Esophagus muscularis mucosa (tissue), 4 donors: ENCODE measurements around the gene KRT86. TPM values are rescaled to one million over a fixed set of nuclear protein-coding genes. Genes with fewer than 3 reads are reported as not detected.
A peak's percentile ranks its signal among the peaks of the same experiment; 100 is the strongest.
"Not testable (repeated sequence)": the region's sequence is repeated elsewhere in the genome, so short reads cannot be mapped to it uniquely, and the experiment has no call there.

Experiments
- DNase-seq: peaks from one replicate; pipeline ENCODE4 v3.0.0-alpha.2; 2017; ENCODE audit errors: extremely low spot score
- H3K27ac ChIP-seq, 4 donors: fragments of 200-600 bp; sonication (generic); replicated peaks in 1 of 4; 1 replicate in 3 of 4; 2 replicates in 1 of 4; pipeline ENCODE4 v1.5.1; 2016 to 2019; ENCODE audit warnings: mild to moderate bottlenecking in 1 of 4
- H3K27me3 ChIP-seq, 4 donors: fragments of 200-600 bp; sonication (generic); one replicate each; pipeline versions ENCODE4 v1.5.1 to v1.6.0; 2016 to 2019
- H3K36me3 ChIP-seq, 4 donors: fragments of 200-600 bp; sonication (generic); one replicate each; pipeline ENCODE4 v1.5.1; 2016 to 2019
- H3K4me1 ChIP-seq, 4 donors: fragments of 200-600 bp; sonication (generic); one replicate each; pipeline ENCODE4 v1.5.1; 2016 to 2019
- H3K4me3 ChIP-seq, 4 donors: fragments of 200-600 bp; sonication (generic); 1 replicate in 2 of 4; 2 replicates in 2 of 4; pipeline ENCODE4 v1.5.1; 2016 to 2019; ENCODE audit warnings: mild to moderate bottlenecking in 4 of 4, moderate library complexity in 1 of 4
- H3K9me3 ChIP-seq, 4 donors: fragments of 200-600 bp; sonication (generic); 1 replicate in 3 of 4; 2 replicates in 1 of 4; pipeline ENCODE4 v1.5.1; 2016 to 2019
- EP300 ChIP-seq: sonication (generic); formaldehyde crosslinking; IDR thresholded peaks from one replicate; pipeline ENCODE4 v1.6.1; 2017; ENCODE audit warnings: antibody characterized with exemption
- POLR2A ChIP-seq: fragments of 450-650 bp; IDR thresholded peaks from one replicate; pipeline ENCODE4 v1.6.1; 2017; ENCODE audit warnings: antibody characterized with exemption, moderate library complexity, mild to moderate bottlenecking, low read depth
- POLR2AphosphoS5 ChIP-seq, 2 donors: sonication (generic); formaldehyde crosslinking; IDR thresholded peaks; one replicate each; pipeline ENCODE4 v1.6.1; 2017; ENCODE audit warnings: antibody characterized with exemption in 2 of 2
- WGBS: methylation state at CpG from one replicate; pipeline ENCODE4 v1.1.5; 2018; 5-methylcytosine and 5-hydroxymethylcytosine counted together
- intact Hi-C: fragments of 100-400 bp; cut with DNase I; formaldehyde crosslinking; loops from one replicate; pipeline ENCODE4 v1.15.1; 2023
- total RNA-seq, 4 donors: library from RNA; depleted of rRNA; stranded (reverse); fragments of >200 nt; gene quantifications; one replicate each; pipeline versions ENCODE4 v1.1.0 to v1.2.1, GENCODE V29; 2016
- TF ChIP-seq, protein P1 (sequence below), 3 experiments: fragments of 200-600 bp in 2 of 3; fragments of 450-650 bp in 1 of 3; sonication (generic) in 2 of 3; IDR thresholded peaks; one replicate each; pipeline ENCODE4 v1.5.1; 2017 to 2019; ENCODE audit warnings: antibody characterized with exemption in 3 of 3, mild to moderate bottlenecking in 2 of 3, moderate library complexity in 1 of 3

Gene KRT86
- total RNA-seq, 4 donors from 2014 or later = 0.29 to 0.33 TPM; not detected in 2

DNA sequence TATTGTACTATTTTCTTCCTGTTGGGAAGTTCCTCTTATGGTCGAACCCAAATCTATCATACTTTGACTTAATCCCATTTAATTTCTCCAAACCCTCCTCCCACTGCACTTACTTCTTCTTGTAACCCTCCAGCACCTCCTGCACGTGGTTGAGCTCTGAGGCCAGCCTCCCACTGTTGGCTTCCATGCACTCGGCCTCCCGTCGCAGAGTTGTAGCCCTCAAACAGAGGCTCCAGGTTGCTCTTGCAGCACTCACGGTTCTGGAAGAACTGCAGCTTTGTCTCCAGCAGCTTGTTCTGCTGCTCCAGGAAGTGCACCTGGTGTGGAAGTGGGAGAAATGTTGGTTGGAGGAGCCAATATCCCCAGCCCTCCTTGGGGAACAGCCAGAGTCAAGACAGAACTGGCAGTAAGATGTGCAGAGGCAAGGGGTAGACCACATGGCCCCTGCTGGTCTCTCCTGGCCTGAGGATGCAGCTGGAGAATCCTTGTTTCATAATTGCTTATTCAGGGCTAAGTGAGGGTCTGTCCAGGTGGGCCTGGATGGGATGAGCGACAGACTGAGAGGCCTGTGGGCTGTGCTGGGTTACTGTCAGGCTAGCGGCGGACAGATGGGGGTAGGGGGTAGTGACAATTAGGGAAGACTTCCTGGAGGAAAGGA lies 18.4 kb upstream of the KRT86 start:
- Histone ChIP-seq H3K27ac (no peak overlapping the region), H3K4me1 (peaks cover 4 to 10% (median 9%) of the 10 kb centered on the region in 4 donors), H3K4me3 (no peak overlapping the region), H3K27me3 (peaks cover 0 to 56% (median 17%) of the 10 kb centered on the region in 4 donors), H3K36me3 (no peaks in the 10 kb centered on the region), H3K9me3 (no peaks in the 10 kb centered on the region)
- intact Hi-C loops = no loop called here
- no peak for TF ChIP-seq POLR2A
- TF ChIP-seq, protein P1, sequence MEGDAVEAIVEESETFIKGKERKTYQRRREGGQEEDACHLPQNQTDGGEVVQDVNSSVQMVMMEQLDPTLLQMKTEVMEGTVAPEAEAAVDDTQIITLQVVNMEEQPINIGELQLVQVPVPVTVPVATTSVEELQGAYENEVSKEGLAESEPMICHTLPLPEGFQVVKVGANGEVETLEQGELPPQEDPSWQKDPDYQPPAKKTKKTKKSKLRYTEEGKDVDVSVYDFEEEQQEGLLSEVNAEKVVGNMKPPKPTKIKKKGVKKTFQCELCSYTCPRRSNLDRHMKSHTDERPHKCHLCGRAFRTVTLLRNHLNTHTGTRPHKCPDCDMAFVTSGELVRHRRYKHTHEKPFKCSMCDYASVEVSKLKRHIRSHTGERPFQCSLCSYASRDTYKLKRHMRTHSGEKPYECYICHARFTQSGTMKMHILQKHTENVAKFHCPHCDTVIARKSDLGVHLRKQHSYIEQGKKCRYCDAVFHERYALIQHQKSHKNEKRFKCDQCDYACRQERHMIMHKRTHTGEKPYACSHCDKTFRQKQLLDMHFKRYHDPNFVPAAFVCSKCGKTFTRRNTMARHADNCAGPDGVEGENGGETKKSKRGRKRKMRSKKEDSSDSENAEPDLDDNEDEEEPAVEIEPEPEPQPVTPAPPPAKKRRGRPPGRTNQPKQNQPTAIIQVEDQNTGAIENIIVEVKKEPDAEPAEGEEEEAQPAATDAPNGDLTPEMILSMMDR (IDR thresholded peaks at IDR 0.05) = no peak
- no peak for TF ChIP-seq POLR2AphosphoS5 (IDR thresholded peaks at IDR 0.05)
- no peak for TF ChIP-seq EP300
- 87% methylated on average over 9 of the region's 9 CpGs for whole genome bisulfite sequencing
- no peak for DNase-seq

DNA sequence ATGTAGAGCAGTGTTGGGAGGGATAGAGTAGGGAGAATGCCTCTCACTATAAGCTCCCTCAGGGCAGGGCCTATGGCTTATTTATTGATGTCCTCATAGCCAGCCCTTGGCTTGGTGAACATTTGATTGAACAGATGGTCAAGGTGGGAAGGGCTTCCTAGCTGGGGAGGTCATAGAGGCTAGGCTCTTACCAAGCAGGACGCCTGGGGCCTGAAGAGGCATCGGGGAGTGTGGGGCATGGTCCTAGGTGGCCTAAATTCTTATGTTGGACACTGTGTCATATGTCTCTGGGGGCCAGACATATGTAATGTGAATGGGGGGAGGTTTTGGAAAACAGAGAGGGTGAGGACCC lies 17.9 kb upstream of the KRT86 start:
- intact Hi-C loops = no loop called here

DNA sequence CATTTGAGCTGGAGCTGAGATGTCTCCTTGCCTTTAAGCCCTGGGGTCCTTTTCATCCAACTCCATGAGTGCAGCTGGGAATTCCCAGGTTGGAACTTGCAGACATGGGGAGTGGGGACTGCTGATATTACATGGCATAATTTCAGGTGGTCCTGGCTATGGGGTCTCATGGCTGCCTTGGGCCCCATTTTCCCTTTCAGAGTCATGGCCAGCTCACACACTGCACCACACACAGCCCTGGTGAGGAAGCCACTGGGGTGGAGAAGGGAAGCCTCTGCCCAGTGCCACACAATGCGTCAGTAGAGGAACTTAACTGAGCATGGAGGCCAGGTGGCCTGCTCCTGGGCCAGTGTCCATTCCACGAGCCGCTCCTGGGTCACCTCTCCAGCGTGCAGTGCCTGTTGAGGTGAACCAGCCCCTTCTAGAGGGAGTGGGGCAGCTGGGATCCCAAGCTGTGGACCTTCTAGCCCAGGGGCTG lies 17.3 kb upstream of the KRT86 start:
- DNase-seq = no peak
- H3K27me3 ChIP-seq = peaks cover 0 to 56% (median 17%) of the 10 kb centered on the region in 4 donors
- TF ChIP-seq, protein P1 (IDR thresholded peaks at IDR 0.05) = no peak
- TF ChIP-seq POLR2A (no peak), EP300 (no peak), POLR2AphosphoS5 (IDR thresholded peaks at IDR 0.05) (no peak)
- no peak overlapping the region for H3K4me3 ChIP-seq
- H3K9me3 ChIP-seq = no peaks in the 10 kb centered on the region
- no CpG with 5 or more reads among the region's 4 CpGs for WGBS
- no peaks in the 10 kb centered on the region for H3K36me3 ChIP-seq
- H3K27ac ChIP-seq = no peak overlapping the region
- H3K4me1 ChIP-seq = peaks cover 4 to 10% (median 9%) of the 10 kb centered on the region in 4 donors
- intact Hi-C loops = no loop called here

More for the DNA sequence above, 17.9 kb upstream of the KRT86 start:
- Histone ChIP-seq H3K4me3 (no peak overlapping the region), H3K27ac (no peak overlapping the region), H3K9me3 (no peaks in the 10 kb centered on the region), H3K4me1 (peaks cover 4 to 10% (median 9%) of the 10 kb centered on the region in 4 donors), H3K36me3 (no peaks in the 10 kb centered on the region), H3K27me3 (peaks cover 0 to 56% (median 17%) of the 10 kb centered on the region in 4 donors)
- TF ChIP-seq POLR2A (no peak), EP300 (no peak), POLR2AphosphoS5 (IDR thresholded peaks at IDR 0.05) (no peak)
- TF ChIP-seq, protein P1 (IDR thresholded peaks at IDR 0.05) = no peak
- DNase-seq = no peak
- 50% methylated on average over 2 of the region's 2 CpGs for WGBS

DNA sequence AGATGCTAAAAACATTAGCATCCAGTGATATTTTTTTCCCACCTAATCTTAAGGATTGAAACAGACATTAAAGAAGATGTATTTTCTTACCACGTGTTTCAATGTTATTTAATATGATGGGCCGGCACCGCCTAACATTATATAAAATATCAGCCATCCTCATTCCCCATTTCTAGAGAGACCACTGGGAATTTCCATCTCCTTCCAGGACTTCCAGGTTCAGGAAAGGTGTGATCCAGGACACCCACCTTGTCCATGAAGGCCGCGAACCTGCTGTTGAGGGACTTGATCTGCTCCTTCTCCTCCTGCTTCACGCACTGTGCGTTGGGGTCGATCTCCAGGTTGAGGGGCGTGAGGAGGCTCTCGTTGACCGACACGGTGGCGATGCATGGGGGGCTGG lies 16.5 kb upstream of the KRT86 start:
- Histone ChIP-seq H3K27me3 (peaks cover 0 to 56% (median 17%) of the 10 kb centered on the region in 4 donors), H3K4me1 (peaks cover 4 to 10% (median 9%) of the 10 kb centered on the region in 4 donors), H3K4me3 (peak overlapping the region in 3 of 4 donors; percentile 29 to 36 (median 29))
- DNase-seq, H3K27ac ChIP-seq, H3K9me3 ChIP-seq, H3K36me3 ChIP-seq, intact Hi-C loops: not testable (repeated sequence)
- WGBS = 69% methylated on average over 13 of the region's 13 CpGs

DNA sequence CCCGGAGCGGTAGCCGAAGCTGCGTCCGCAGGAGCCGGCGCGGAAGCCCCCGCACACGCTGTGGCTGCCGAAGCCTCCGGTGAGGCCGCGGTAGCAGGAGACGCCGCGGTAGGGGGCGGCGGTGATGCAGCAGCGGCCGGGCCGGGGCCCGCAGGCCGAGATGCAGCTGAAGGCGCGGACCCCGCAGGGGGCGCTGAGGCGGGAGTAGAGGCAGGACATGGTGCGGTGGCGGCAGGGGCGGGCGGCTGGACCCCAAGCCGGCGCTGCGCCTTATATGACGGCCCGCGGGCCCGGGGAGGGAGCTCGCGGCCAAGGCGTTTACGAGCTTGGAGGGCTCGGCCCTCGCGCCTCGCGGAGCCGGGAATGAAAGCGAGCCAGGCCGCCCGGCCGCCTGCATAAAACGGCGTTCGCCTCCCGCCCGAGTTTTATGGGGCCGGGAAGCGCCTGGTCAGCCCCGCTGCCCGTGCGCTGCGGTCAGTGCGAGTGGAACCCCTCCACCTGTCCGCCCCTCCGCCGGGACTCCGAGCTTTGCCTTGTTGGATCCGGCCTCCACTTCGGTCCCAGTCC lies 16.0 kb upstream of the KRT86 start:
- intact Hi-C loops = no loop called here
- H3K36me3 ChIP-seq = no peaks in the 10 kb centered on the region
- peak overlapping the region; percentile 29 to 42 (median 32) for H3K4me3 ChIP-seq
- DNase-seq = no peak
- H3K27me3 ChIP-seq = peaks cover 0 to 56% (median 17%) of the 10 kb centered on the region in 4 donors
- no peak overlapping the region for H3K27ac ChIP-seq
- peaks cover 4 to 10% (median 9%) of the 10 kb centered on the region in 4 donors for H3K4me1 ChIP-seq
- WGBS = 9% methylated on average over 15 of the region's 72 CpGs
- no peaks in the 10 kb centered on the region for H3K9me3 ChIP-seq
- no peak for TF ChIP-seq EP300
- TF ChIP-seq, protein P1 (IDR thresholded peaks at IDR 0.05) = no peak
- TF ChIP-seq POLR2AphosphoS5 (IDR thresholded peaks at IDR 0.05) = no peak
- no peak for TF ChIP-seq POLR2A
